RCC 7860 (cell line): ENCODE measurements around the gene WRAP73.
A peak's percentile ranks its signal among the peaks of the same experiment; 100 is the strongest.

ENCODE experiments used
- DNase-seq: peaks from one replicate; pipeline ENCODE4 v3.0.0-alpha.2; 2015; ENCODE audit warnings: low spot score
- FAIRE-seq: peaks from 2 replicates; lab custom pipeline; 2012; peaks lifted over from hg19 to GRCh38; lab: Jason Lieb, UNC

WRAP73 gene

DNA sequence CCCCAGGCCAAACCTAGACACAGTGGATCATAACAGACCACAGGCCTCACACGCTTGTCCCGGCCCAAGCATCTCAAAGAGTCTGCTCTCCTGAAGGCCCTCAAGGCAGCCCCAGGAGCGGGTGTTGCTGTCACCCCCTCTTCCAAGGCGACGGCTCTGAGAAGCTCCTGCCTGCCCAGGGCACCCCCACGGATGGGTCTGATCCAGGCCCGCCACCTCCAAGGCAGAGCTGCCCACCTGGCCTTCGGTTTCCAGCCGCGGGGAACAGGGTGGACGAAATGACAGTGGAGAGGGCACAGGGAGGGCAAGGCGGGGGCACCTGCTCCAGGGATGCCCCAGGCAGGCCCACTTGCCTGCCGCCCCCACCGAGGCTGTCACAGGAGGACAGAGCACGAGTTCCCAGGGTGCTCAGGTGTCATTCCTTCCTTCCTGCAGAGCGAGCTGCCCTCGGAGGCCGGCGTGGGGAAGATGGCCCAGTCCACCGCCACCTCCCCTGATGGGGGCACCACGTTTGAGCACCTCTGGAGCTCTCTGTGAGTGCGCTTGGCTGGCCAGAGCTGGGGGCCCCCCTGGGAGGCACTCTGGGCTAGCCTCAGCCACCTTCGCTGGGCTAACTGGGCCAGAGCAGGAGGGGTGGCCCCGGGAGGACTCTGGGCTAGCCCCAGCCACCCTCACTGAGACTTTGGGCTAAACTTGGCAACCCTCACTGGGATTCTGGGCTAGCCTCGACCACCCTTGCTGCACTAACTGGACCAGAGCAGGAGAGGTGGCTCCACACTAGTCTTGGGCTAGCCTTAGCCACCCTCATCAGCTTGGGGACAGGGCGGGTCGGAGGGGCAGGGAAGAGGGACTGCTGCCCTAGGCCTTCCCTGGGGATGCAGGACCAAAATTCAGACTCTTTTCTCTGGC lies 32.2 kb upstream of the WRAP73 start:
- FAIRE-seq (no peak), DNase-seq (no peak)

DNA sequence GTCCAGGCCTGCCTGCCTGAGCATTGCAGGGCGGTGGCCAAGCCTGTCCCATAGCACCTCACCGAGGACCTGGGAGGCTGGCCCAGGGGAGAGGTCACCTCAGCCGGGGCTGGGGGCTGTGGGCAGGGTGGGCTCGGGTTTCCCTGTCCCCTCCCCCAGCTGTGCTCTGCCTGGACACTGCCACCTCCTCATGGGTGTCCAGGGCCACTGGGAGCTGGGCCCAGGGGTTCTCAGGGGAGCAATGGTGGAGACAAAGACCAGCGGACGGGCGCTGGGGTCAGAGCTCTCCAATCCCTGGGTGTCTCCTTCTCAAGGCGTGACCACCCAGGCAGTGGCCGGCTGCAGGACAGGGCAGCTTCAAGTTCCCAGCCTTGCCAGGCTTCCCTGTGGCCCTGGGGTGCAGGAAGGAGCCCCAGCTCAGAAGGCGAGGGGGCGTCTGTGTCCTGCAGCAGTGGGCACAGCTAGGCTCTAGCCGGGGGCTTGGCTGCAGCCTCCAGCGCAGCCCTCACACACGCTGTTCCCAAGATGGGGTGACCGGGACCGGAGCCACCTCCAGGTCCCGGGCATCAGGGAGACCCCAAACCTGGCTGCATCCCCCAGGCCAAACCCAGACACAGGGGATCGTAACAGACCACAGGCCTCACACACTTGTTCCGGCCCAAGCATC lies 31.5 kb upstream of the WRAP73 start:
- FAIRE-seq = no peak
- no peak for DNase-seq

DNA sequence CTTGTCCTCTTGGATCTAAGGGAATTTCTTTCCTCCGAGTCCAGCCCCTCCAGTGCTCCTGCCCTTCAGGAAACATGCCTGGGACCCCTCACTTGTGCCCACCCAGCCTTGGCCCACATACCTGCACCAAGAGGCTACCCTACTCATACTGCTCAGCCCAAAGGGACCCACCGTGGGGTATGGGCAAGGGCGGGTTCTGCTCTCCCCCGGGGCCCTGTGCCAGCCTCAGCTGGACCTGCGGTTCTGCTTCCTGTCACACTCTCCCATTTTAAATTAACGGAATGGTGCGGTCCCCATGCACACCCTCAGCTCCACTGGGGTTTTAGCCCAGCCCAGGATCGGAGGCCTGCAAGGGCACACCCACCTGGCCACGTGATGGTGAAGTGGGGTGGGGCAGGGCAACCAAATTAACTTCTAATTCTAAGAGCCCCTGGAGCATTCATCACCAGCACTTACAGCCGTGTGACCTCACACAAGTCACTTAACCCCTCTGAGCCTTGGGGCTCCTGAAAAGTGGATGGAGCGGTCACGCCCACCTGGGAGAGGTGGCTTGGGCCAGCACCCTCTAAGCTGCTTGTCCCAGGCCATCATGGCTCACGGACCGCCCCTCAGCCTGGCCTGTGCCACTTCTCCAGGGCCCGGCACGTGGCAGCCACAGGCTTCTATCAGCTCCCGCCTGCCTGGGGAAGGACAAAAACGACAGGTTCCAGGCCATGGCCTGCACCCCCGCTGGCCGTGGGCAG lies 30.8 kb upstream of the WRAP73 start:
- FAIRE-seq (no peak), DNase-seq (no peak)

DNA sequence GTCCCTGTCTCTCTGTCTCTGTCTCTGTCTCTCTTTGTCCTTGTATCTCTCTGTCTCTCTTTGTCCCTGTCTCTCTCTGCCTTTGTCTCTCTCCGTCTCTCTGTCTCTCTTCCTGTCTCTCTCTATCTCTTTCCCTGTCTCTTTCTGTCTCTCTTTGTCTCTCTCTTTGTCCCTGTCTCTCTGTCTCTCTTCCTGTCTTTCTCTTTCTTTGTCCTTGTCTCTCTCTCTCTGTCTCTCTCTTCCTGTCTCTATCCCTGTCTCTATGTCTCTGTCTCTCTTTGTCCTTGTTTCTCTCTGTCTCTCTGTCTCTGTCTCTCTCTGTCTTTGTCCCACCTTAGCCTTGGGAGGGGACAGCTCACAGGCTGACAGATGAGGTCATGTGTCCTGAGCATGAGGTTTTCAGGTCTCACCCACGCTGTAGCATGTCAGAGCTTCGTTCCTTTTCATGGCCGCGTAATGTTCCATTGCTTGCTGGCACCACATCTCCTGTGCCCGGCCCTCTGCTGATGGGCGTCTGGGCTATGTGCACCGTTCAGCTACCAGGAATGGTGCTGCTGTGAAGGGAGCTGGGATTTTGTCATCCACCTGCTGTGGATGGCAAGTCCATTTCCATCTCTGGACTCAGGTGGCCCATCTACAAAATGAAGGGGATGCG lies 30.0 kb upstream of the WRAP73 start:
- FAIRE-seq (no peak), DNase-seq (no peak)

DNA sequence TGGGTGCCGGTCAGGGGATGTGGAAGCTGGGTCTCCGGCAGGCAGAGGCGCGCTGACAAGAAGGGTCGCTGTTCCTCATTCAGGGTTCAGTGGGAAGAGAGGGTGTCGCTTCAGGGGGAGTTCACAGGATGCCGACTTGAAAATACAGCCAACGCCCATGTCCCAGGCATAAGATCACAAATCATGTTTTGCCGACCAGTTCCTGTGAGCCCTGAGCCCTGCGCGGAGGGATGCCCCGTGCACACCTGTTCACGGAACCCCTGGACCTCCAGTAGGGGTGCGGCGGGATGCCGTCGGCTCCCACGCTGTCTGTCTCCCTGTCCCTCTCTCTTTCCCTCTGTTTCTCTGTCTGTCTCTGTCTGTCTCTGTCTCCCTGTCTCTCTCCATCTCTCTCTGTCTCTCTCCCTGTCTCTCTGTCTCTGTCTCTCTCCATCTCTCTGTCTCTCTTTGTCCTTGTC lies 29.2 kb upstream of the WRAP73 start:
- DNase-seq (no peak), FAIRE-seq (no peak)

DNA sequence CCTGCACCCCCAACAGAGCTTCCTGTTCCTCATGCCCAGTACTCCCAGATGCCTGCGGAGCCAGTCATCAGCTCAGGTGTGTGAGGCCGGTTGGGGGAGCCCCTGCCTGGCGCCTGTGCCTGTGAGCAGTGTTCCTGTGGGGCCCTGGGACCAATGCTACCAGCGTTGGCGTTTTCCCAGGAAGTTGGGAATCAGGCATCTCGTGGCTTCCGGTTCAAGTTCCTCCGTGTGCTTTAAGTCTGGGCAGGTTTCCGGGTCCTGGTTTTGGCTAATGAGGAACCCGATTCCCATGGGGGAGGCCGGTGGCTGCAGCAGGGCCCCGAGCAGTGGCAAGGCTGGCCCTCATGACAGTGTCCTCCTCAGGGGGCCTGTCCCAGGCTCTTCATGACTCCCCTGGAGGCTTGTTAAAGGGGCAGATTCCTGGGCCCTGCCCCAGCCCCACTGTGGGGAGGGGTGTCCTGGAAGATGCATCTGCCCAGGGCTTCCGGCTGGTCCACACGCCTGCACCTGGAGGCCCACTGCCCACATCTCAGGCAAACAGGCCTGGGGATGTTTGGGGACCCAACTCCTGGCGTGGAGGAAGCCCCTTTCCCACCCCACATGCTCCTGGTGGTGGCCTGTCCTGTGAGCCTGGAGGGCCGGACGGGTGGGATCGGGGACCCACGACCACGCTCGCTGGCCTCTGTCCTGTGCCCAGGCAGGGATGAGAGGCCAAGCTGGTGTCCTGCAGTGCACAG lies 28.6 kb upstream of the WRAP73 start:
- DNase-seq = no peak
- FAIRE-seq = no peak

DNA sequence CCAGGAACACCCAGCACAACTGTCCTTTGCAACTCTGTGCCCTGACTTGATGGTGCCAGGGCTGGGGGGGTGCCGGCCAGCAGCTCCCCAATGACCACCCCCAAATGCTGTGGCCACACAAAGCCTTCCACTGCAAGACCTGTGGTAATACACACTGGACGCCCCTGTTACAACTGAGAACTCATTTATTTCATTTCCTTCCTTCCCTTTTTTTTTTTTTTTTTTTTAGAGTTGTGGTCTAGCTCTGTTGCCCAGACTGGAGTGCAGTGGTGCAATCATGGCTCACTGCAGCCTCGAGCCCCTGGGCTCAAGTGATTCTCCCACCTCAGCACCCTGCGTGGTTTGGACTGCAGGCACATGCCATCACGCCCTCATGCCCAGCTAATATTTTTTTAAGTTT lies 27.6 kb upstream of the WRAP73 start:
- no peak for FAIRE-seq
- no peak for DNase-seq

DNA sequence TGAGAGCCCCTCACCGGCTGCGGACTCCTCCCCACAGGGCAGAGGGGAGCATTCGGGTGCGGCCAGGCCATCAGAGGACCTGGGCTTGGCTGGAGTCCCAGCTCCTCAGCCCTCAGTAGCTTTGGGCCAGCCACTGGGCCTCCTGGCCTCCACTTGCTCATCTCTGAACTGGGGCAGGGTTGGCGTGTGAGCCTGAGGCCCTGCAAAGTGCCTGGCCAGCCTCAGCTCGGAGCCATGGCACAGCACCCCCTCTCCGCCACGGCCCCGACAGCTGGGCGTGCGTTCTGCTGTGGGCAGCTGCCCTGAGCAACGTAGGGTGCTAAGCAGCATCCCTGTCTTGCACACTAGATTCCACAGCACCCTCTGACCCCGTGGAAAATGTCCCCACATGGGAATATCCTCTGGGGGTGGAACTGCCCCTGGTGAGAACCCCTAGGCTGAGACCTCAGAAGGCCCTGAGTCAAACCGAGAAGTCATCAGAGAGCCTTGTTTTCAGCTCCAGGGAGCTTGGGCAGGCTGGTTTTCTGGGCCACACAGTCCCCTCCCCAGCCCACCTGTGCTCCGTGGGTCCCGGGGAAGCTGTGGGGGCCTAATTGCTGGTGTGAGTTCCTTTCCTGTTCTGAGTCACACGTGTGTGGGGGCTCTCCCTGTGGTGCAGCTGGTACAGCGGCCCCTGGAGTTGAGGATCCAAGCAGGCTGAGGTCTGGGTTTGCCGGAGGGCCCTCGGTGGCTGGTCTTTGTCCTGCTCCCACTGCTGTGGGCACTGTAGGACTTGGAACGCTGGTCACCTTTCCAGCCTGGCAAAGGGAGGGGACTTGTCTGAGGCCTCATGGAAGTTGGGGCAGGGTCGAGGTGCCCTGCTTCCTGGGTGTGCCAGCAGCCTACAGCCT lies 26.9 kb upstream of the WRAP73 start:
- DNase-seq (no peak), FAIRE-seq (no peak)

DNA sequence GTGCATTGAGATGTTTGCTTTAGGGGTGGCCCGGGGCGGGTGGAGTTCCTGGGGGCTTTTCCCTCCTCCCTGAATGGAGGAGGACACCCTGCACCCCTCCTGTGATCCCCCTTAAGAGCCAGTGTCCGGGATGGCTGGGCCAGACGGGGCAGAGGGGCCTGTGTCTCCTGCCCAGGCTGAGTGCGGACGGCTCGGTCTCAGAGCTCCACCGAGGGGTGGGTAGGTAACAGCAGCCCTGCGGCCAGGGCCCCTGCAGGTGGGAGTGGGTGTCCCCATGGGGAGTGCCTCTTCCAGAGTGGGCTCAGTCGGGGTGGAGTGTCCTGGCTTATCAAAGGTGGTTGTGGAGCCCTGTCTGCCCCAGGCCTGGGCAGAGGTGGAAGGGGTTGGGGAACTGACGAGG lies 25.5 kb upstream of the WRAP73 start:
- DNase-seq = no peak

DNA sequence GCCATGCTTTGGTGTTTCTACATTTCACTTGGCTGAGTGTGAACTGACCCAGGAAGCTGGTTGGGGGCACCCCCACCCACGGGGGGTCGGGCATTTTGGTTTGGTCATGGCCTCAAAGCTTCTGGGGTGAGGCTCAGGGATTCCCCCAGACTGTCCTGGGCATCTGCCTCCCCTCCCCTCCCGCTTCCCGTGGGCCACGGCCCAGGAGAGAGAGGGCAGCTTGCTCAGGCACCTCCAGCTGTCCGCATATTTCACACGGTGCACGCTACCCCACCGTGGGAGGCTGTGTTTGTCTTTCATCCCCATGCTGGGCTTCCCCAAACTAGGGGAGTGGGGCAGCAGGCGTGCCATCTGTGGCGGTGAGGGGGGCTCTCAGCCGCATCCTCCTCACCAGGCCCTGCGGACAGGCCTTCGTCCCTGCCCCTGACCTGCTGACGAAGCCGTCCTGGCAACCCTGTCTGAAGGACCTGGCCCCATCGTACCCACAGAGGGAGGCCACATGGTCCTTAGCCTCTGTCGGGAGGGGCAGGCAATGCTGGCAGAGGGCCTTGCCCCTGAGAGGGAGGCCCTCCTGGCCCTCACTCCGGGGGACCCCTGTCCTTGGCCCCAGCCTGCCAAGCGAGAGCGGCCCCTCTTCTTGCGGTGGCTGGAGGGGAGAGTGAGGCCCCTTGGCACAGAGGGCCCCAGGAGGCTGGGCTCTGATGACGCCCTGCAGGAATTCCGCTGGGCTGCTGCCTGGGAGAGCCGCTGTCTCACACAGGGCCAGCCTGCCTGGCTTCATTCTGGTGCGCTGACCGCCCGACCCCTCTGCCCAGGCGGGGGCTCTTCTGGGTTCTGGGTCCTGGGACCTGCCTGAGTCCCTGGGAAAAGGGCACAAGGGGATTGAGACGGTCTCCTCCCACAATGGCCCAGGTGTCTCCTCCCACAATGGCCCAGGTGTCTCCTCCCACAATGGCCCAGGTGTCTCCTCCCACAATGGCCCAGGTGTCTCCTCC lies 24.5 kb upstream of the WRAP73 start:
- no peak for FAIRE-seq
- DNase-seq = no peak

More for the DNA sequence above, 25.5 kb upstream of the WRAP73 start:
- FAIRE-seq = no peak

DNA sequence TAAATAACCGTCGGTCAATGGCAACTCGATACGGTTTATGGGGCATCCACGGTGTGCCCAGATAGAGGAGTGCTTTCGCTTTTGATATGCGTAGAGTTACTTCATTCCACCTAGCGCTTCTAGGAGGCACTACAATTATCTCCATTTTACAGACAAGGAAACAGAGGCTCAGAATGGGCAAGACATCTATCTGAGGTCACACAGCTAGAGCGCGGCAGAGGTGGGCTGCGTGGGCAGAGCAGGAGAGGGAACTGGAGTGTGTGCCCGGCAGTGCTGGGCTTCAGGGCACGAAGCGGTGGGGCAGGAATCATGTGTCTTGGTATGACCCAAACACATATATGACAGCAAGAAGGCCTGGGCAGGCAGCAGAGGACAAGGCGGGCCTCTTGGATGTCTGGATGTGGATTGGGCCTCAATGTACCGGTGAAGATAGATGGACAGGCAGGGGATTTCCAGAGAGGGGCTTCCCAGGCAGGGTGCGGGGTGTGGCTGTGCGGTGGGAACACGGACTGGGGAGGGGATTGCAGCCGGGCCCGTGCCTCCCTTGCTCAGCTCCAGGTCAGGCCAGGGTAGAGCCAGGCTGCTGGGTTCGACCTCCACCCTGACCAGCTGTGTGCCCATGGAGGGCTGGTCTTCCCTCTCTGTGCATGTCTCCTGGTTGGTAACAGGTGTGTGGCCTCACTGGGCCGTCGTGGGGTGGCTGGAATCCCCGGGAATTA lies 23.6 kb upstream of the WRAP73 start:
- FAIRE-seq = no peak
- no peak for DNase-seq

DNA sequence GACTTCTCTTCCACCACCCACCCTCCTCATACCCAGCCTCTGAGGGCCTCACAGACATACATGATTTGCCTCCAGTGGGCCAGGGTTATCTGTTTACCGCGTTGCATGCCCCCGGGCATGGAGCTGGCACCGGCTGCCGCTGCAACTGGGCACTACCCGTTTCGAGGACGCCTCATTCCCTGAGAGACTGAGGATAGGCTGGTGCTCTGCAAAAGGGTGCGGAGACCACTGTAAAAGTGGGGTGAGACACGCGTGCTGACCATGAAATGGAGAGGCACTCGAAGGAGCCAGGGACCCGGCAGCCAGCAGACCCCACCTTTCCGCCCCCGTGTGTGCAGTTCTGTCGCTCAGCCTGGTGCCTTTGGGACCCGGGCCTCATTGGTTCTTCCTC lies 23.1 kb upstream of the WRAP73 start:
- FAIRE-seq = no peak
- DNase-seq = no peak

DNA sequence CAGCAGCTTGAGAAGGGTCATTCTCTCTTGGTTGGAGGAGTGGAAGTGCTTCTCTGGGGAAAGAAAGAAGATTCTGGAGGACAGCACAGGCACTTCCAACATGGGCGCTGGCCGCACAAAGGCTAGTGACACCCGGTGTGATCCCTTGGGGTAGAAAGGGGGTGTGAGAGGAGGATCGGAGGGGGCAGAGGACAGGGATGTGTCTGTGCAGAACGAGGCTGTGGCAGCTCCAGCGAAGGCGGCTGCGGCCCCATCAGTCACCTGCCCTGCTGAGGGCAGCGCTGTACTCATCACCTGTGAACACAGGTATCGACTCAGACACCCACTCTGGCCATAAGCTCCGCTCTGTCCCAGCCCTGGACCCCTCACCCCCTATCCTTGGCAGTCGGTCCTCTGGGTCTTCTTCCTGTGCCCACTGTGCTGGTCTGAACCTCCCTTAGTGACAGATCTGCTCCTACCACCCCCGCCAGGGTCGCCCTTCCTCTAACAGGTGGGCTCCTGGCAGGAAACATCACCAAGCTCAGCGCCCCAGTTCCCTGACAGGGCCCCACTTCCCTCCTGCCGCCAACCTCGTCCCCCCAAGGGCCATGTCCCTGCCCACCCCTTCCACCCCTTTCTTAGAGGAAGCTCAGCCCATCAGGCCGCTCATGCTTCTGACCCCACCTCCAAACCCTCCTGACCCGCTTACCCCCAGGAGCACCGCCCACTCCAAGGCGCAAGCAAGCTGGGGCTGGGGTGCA lies 22.5 kb upstream of the WRAP73 start:
- DNase-seq (no peak), FAIRE-seq (no peak)

DNA sequence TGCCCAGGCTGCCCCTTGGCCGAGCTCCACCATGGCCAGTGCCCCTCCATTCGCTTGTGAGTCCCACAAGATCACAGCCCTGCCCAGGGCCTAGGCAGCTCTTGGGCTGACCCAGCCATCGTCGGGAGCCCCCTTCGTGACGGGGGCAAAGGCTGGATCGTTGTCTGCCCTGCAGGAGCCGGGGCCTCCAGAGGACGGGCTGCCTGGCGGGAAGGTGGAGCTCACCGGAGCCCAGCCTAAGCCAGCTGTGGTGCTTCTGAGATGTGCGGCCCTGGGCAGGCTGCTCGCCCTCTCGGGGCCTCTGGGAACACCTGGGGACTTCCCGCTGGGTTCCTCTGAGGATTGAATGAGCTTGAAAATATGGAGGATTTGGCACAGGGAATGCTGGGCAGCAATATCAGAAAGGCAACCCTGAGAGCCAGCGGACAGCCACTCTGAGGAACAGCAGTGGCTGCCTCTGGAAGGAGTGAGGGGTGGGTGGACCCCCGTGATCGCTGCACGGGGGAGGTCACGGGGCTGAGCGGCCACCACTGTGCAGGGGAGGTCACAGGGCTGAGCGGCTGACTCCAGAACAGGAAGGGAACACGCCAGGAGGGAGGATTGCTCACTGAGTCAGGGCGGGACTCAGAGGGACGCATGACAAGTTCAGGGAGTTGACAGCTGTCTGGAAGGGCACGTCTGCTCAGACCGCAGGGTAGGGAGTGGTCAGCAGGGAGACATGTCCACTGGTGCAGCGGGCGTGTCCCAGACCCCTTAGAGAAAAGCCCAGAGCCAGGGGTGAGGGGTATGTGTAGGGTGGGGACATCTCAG lies 21.7 kb upstream of the WRAP73 start:
- DNase-seq = peak; percentile 76
- FAIRE-seq = peak; percentile 16

DNA sequence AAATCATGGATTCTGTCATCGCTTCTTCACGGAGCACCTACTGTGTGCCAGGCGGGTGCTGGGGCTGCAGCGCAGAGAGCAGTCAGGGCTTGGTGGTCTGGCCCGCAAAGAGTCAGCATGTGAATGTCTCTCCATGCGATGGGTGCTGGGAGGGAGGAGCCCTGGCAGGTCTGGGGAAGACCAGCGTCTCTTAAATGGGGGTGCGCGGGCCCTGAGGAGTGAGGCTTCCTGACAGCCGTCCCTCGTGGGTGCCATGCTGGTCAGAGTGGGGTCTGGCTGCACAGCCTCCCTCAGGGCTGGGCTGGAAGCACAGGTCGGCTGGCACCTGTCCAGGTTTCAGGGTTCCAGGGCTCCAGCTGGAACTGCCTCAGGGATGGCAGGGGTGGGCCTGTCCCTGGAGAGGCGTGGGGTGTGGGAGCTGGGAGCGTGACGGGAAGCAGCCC lies 20.9 kb upstream of the WRAP73 start:
- no peak for DNase-seq
- FAIRE-seq = no peak

DNA sequence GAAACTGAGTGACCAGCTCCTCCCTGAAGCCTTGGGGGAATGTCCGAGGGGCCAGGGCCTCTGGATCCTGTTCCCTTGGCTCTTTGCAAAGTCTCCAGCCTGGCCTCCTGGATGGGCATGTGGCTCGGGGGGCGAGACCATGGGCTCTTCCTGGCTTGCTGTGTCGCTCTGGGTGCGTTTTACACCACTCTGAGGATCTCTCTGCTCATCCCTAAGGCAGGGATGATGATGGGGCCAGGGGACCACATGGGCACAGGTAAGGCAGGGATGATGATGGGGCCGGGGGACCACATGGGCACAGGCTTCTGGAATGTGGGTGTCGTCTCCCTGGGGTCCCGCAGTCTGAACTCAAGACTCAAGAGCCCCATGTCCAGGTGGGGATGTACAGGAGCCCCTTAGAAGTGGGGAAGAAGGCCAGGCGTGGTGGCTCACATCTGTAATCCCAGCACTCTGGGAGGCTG lies 20.1 kb upstream of the WRAP73 start:
- DNase-seq (no peak), FAIRE-seq (no peak)
